ENCODE measurements around the gene ACKR1. TPM values are rescaled to one million over a fixed set of nuclear protein-coding genes. Genes with fewer than 3 reads are reported as not detected.

ACKR1 gene
- total RNA-seq, 1 experiment from 2014 or later: not detected

DNA sequence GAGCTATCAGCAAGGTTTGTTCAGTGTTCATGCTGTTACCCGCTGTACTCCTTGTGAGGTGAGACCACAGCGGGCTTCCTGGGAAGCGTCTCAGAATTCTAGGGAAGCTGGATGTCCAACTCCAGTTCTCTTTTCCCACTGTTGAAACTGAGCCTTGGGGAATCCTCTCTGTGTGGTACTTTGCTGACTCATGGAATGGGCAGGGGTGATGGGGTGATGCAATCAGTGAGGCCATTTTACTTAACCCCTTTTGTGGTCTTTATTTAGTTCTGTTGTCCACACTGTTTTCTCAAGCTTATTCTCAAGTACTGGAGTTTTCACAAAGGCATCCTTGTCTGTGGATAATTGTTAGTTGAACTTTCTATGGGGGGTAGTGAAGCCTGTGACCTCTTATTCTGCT lies 42.6 kb downstream of the ACKR1 start:
- Histone ChIP-seq H3K4me3 (ENCODE audit: low read depth in 2 of 2, low read length in 2 of 2) (no peak overlapping the region), H3K27ac (ENCODE audit: low read length) (no peak overlapping the region), H3K9me3 (ENCODE audit: control insufficient read depth, insufficient read depth, low read depth, low read length) (0 out of 2 replicates have a peak, but pooled peaks cover 2% of the 10 kb centered on the region), H3K27me3 (ENCODE audit: control insufficient read depth, insufficient read depth, low read length) (no peaks in the 10 kb centered on the region), H3K36me3 (ENCODE audit: control insufficient read depth, insufficient read depth, low read length) (no peaks in the 10 kb centered on the region), H3K4me1 (ENCODE audit: control insufficient read depth, insufficient read depth, low read length) (no peaks in the 10 kb centered on the region)
- in situ Hi-C loops (cut with HindIII; ENCODE audit: low pct_unique_long_range_greater_than_20kb, low sequenced_read_pairs): no loop called here
- ChIA-PET CTCF (no interaction called here), POLR2A (no interaction called here)
- ATAC-seq (no peak), DNase-seq (ENCODE audit: low read depth, low spot score) (no peak)
- TF ChIP-seq, protein P1, sequence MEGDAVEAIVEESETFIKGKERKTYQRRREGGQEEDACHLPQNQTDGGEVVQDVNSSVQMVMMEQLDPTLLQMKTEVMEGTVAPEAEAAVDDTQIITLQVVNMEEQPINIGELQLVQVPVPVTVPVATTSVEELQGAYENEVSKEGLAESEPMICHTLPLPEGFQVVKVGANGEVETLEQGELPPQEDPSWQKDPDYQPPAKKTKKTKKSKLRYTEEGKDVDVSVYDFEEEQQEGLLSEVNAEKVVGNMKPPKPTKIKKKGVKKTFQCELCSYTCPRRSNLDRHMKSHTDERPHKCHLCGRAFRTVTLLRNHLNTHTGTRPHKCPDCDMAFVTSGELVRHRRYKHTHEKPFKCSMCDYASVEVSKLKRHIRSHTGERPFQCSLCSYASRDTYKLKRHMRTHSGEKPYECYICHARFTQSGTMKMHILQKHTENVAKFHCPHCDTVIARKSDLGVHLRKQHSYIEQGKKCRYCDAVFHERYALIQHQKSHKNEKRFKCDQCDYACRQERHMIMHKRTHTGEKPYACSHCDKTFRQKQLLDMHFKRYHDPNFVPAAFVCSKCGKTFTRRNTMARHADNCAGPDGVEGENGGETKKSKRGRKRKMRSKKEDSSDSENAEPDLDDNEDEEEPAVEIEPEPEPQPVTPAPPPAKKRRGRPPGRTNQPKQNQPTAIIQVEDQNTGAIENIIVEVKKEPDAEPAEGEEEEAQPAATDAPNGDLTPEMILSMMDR (IDR thresholded peaks at IDR 0.05): no peak
- TF ChIP-seq TCF7L2 (IDR thresholded peaks at IDR 0.05; ENCODE audit: low read depth, low read length) (no peak), POLR2AphosphoS5 (IDR thresholded peaks at IDR 0.05; ENCODE audit: low read depth, low read length) (no peak), SIN3A (IDR thresholded peaks at IDR 0.05; ENCODE audit: borderline replicate concordance, insufficient read depth, low read depth, low read length) (no peak)
- TF ChIP-seq, protein P2, sequence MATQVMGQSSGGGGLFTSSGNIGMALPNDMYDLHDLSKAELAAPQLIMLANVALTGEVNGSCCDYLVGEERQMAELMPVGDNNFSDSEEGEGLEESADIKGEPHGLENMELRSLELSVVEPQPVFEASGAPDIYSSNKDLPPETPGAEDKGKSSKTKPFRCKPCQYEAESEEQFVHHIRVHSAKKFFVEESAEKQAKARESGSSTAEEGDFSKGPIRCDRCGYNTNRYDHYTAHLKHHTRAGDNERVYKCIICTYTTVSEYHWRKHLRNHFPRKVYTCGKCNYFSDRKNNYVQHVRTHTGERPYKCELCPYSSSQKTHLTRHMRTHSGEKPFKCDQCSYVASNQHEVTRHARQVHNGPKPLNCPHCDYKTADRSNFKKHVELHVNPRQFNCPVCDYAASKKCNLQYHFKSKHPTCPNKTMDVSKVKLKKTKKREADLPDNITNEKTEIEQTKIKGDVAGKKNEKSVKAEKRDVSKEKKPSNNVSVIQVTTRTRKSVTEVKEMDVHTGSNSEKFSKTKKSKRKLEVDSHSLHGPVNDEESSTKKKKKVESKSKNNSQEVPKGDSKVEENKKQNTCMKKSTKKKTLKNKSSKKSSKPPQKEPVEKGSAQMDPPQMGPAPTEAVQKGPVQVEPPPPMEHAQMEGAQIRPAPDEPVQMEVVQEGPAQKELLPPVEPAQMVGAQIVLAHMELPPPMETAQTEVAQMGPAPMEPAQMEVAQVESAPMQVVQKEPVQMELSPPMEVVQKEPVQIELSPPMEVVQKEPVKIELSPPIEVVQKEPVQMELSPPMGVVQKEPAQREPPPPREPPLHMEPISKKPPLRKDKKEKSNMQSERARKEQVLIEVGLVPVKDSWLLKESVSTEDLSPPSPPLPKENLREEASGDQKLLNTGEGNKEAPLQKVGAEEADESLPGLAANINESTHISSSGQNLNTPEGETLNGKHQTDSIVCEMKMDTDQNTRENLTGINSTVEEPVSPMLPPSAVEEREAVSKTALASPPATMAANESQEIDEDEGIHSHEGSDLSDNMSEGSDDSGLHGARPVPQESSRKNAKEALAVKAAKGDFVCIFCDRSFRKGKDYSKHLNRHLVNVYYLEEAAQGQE (IDR thresholded peaks at IDR 0.05; ENCODE audit: insufficient read depth in 1 of 2, low read depth in 2 of 2, low read length in 1 of 2): no peak
- no TSS peak for BruUV-seq (replicated peaks)
- intact Hi-C loops (cut with micrococcal nuclease; ENCODE audit: unreplicated experiment): no loop called here

DNA sequence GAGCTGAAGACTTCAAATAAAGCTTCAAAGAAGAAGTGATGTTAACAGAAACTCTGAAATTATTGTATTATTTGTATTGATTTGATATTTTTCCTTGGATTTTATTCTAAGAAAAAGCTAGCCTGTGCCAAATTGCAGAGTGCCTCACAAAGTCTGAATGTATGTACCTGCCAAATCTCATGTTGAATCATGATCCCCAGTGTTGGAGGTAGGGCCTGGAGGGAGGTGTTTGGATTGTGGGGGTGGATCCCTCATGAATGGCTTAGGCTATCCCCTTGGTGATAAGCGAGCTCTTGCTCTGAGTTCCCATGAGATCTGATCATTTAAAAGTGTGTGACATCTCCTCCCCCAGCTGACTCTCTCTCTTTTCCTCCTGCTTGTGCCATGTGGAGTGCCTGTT lies 43.6 kb downstream of the ACKR1 start:
- H3K27me3 ChIP-seq (ENCODE audit: control insufficient read depth, insufficient read depth, low read length): no peaks in the 10 kb centered on the region
- H3K27ac ChIP-seq (ENCODE audit: low read length): no peak overlapping the region
- TF ChIP-seq, protein P2 (IDR thresholded peaks at IDR 0.05; ENCODE audit: insufficient read depth in 1 of 2, low read depth in 2 of 2, low read length in 1 of 2): no peak
- TF ChIP-seq, protein P1 (IDR thresholded peaks at IDR 0.05): no peak
- TF ChIP-seq TCF7L2 (IDR thresholded peaks at IDR 0.05; ENCODE audit: low read depth, low read length) (no peak), POLR2AphosphoS5 (IDR thresholded peaks at IDR 0.05; ENCODE audit: low read depth, low read length) (no peak)
- intact Hi-C loops (cut with micrococcal nuclease; ENCODE audit: unreplicated experiment) (no loop called here), in situ Hi-C loops (cut with HindIII; ENCODE audit: low pct_unique_long_range_greater_than_20kb, low sequenced_read_pairs) (no loop called here)
- H3K4me3 ChIP-seq (ENCODE audit: low read depth in 2 of 2, low read length in 2 of 2): no peak overlapping the region
- CTCF ChIA-PET: no interaction called here
- H3K9me3 ChIP-seq (ENCODE audit: control insufficient read depth, insufficient read depth, low read depth, low read length): 0 out of 2 replicates have a peak, but pooled peaks cover 2% of the 10 kb centered on the region
- H3K4me1 ChIP-seq (ENCODE audit: control insufficient read depth, insufficient read depth, low read length): no peaks in the 10 kb centered on the region
- BruUV-seq (replicated peaks): no TSS peak
- POLR2A ChIA-PET: interaction anchor here (0.7 kb wide), 1 partner anchor 36 kb away, joined by 5 read pairs; no protein-coding TSS in a partner anchor
- no peak for ATAC-seq
- no peaks in the 10 kb centered on the region for H3K36me3 ChIP-seq (ENCODE audit: control insufficient read depth, insufficient read depth, low read length)
- DNase-seq (ENCODE audit: low read depth, low spot score): no peak

Data from Panc1 (cell line).